ENCODE measurements around the gene MLLT1.

- TF ChIP-seq, protein P1, sequence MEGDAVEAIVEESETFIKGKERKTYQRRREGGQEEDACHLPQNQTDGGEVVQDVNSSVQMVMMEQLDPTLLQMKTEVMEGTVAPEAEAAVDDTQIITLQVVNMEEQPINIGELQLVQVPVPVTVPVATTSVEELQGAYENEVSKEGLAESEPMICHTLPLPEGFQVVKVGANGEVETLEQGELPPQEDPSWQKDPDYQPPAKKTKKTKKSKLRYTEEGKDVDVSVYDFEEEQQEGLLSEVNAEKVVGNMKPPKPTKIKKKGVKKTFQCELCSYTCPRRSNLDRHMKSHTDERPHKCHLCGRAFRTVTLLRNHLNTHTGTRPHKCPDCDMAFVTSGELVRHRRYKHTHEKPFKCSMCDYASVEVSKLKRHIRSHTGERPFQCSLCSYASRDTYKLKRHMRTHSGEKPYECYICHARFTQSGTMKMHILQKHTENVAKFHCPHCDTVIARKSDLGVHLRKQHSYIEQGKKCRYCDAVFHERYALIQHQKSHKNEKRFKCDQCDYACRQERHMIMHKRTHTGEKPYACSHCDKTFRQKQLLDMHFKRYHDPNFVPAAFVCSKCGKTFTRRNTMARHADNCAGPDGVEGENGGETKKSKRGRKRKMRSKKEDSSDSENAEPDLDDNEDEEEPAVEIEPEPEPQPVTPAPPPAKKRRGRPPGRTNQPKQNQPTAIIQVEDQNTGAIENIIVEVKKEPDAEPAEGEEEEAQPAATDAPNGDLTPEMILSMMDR (IDR thresholded peaks at IDR 0.05), result no peak
- no peak for TF ChIP-seq POLR2A (IDR thresholded peaks at IDR 0.05)
Measured at GRCh38 chr19:6172074-6172863, 107.5 kb downstream of the MLLT1 start.

All from uterus (tissue), 2 donors.